HFFc6 (cell line): ENCODE measurements around the gene UGGT1. TPM values are rescaled to one million over a fixed set of nuclear protein-coding genes. Genes with fewer than 3 reads are reported as not detected.
"Not testable (repeated sequence)": the region's sequence is repeated elsewhere in the genome, so short reads cannot be mapped to it uniquely, and the experiment has no call there.

Experiments
- DNase-seq: peaks from one replicate; pipeline ENCODE4 v3.0.0-alpha.2; 2018
- H3K27ac Mint-ChIP-seq: 2 replicates; pipeline ENCODE4 v1.8.0; 2020; ENCODE audit warnings: mild to moderate bottlenecking, mixed read lengths
- H3K27me3 Mint-ChIP-seq: 2 replicates; pipeline ENCODE4 v1.8.0; 2021; ENCODE audit warnings: mild to moderate bottlenecking, moderate library complexity, mixed read lengths; ENCODE audit not compliant: insufficient read depth
- H3K36me3 Mint-ChIP-seq: 2 replicates; pipeline ENCODE4 v1.8.0; 2021; ENCODE audit warnings: low read depth, mixed read lengths
- H3K4me1 Mint-ChIP-seq: 2 replicates; pipeline ENCODE4 v1.8.0; 2020; ENCODE audit warnings: low read depth, mixed read lengths
- H3K4me3 Mint-ChIP-seq: 2 replicates; pipeline ENCODE4 v1.8.0; 2020; ENCODE audit warnings: mild to moderate bottlenecking, moderate library complexity, mixed read lengths
- H3K9me3 Mint-ChIP-seq: 2 replicates; pipeline ENCODE4 v1.8.0; 2020; ENCODE audit warnings: mild to moderate bottlenecking, mixed read lengths
- total RNA-seq, 6 experiments: library from RNA; stranded (reverse); fragmentation: NEBNext Ultra II Directional; extraction: Animal tissue kit (Norgen Biotek cat#: 25700); gene quantifications; 2 replicates in 1 of 6; 3 replicates in 5 of 6; pipeline ENCODE4 v1.2.3, GENCODE V29; 2021
- TF ChIP-seq, protein P1 (sequence below): fragments of 200-600 bp; sonication (generic); IDR thresholded peaks from 2 replicates; pipeline ENCODE4 v1.5.0; 2021; ENCODE audit warnings: antibody characterized with exemption, mild to moderate bottlenecking

The UGGT1 gene
- total RNA-seq, 6 experiments from 2014 or later: 60.8 to 74.5 (median 71.8) TPM

DNA sequence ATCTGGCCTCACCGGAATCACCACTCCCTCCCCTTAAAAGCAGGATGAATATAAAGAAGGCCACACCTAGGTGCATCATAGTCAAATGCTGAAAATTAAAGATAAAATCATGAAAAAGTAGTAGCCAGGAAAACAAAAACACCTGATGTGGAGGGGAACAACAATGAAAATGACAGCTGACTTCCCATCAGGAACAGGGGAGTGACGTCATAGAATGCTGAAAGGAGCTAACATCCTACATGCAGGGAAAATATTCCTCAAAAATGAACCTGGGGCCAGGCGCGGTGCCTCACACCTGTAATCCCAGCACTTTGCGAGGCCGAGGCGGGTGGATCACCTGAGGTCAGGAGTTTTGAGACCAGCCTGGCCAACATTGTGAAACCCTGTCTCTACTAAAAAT lies 108.1 kb downstream of the UGGT1 start:
- Mint-ChIP-seq H3K27me3 (peaks cover 3% of the 10 kb centered on the region), H3K27ac (no peak overlapping the region), H3K36me3 (peaks cover 7% of the 10 kb centered on the region; the same call in 1 of the 2 replicates), H3K9me3 (no peaks in the 10 kb centered on the region), H3K4me1 (peaks cover 9% of the 10 kb centered on the region), H3K4me3 (no peak overlapping the region)
- DNase-seq: no peak
- TF ChIP-seq, protein P1, sequence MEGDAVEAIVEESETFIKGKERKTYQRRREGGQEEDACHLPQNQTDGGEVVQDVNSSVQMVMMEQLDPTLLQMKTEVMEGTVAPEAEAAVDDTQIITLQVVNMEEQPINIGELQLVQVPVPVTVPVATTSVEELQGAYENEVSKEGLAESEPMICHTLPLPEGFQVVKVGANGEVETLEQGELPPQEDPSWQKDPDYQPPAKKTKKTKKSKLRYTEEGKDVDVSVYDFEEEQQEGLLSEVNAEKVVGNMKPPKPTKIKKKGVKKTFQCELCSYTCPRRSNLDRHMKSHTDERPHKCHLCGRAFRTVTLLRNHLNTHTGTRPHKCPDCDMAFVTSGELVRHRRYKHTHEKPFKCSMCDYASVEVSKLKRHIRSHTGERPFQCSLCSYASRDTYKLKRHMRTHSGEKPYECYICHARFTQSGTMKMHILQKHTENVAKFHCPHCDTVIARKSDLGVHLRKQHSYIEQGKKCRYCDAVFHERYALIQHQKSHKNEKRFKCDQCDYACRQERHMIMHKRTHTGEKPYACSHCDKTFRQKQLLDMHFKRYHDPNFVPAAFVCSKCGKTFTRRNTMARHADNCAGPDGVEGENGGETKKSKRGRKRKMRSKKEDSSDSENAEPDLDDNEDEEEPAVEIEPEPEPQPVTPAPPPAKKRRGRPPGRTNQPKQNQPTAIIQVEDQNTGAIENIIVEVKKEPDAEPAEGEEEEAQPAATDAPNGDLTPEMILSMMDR: no peak

DNA sequence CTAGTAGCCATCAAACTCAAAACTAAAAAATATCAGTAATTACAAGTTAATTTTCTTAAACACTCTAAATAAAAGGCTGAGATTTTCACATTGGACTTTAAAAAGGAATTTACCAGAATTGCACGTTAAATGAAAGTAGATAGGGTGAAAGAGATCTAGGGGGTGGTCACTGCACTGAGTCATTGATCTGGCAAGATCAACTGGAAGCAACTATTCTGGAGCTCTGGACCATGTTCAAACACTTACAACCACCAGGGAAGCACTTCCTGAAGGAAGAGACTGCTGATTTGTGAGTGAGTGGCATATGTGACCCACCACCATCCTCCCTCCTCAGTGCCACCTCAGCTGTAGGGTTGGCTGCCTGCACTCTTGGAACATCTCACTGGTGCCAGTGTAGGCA lies 111.8 kb downstream of the UGGT1 start:
- no peak overlapping the region for H3K27ac Mint-ChIP-seq
- H3K9me3 Mint-ChIP-seq: peaks cover 15% of the 10 kb centered on the region
- no peak overlapping the region for H3K4me3 Mint-ChIP-seq
- TF ChIP-seq, protein P1: no peak
- peaks cover 12% of the 10 kb centered on the region for H3K27me3 Mint-ChIP-seq
- H3K4me1 Mint-ChIP-seq: no peaks in the 10 kb centered on the region
- no peak for DNase-seq
- no peaks in the 10 kb centered on the region for H3K36me3 Mint-ChIP-seq

GRCh38 chr2:128206245-128206644 lies 115.2 kb downstream of the UGGT1 start:
- Mint-ChIP-seq H3K27me3 (peaks cover 12% of the 10 kb centered on the region), H3K27ac (no peak overlapping the region), H3K4me3 (no peak overlapping the region), H3K36me3 (no peaks in the 10 kb centered on the region), H3K9me3 (peaks cover 30% of the 10 kb centered on the region), H3K4me1 (no peaks in the 10 kb centered on the region)
- no peak for DNase-seq
- TF ChIP-seq, protein P1: no peak

GRCh38 chr2:128208023-128208422 lies 117.0 kb downstream of the UGGT1 start:
- no peaks in the 10 kb centered on the region for H3K4me1 Mint-ChIP-seq
- H3K4me3 Mint-ChIP-seq: no peak overlapping the region
- H3K27me3 Mint-ChIP-seq: peaks cover 13% of the 10 kb centered on the region
- TF ChIP-seq, protein P1: no peak
- DNase-seq: no peak
- peaks cover 30% of the 10 kb centered on the region for H3K9me3 Mint-ChIP-seq
- no peaks in the 10 kb centered on the region for H3K36me3 Mint-ChIP-seq
- H3K27ac Mint-ChIP-seq: no peak overlapping the region

DNA sequence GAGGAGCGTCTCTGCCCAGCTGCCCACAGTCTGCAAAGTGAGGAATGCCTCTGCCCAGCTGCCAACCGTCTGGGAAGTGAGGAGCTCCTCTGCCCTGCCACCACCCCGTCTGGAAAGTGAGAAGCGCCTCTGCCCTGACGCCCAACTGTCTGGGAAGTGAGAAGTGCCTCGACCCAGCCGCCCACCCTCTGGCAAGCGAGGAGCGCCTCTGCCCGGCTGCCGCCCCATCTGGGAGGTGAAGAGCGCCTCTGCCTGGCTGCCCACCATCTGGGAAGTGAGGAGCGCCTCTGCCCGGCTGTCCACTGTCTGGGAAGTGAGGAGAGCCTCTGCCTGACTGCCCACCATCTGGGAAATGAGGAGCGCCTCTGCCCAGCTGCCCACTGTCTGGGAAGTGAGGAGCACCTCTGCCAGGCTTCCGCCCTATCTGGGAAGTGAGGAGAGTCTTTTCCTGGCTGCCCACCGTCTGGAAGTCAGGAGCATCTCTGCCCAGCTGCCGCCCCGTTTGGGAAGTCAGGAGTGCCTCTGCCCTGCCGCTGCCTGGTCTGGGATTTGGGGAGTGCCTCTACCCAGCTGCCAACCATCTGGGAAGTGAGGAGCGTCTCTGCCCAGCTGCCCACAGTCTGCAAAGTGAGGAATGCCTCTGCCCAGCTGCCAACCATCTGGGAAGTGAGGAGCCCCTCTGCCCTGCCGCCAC lies 117.8 kb downstream of the UGGT1 start:
- H3K4me1 Mint-ChIP-seq, H3K27ac Mint-ChIP-seq, H3K4me3 Mint-ChIP-seq, H3K36me3 Mint-ChIP-seq, DNase-seq: not testable (repeated sequence)
- Mint-ChIP-seq H3K9me3 (peaks cover 30% of the 10 kb centered on the region), H3K27me3 (peaks cover 20% of the 10 kb centered on the region)

GRCh38 chr2:128214251-128214650 lies 123.3 kb downstream of the UGGT1 start:
- Mint-ChIP-seq H3K27me3 (peaks cover 17% of the 10 kb centered on the region), H3K4me1 (no peaks in the 10 kb centered on the region), H3K4me3 (no peak overlapping the region), H3K9me3 (peaks cover 4% of the 10 kb centered on the region; the same call in 1 of the 2 replicates), H3K36me3 (no peaks in the 10 kb centered on the region), H3K27ac (no peak overlapping the region)
- DNase-seq: no peak
- TF ChIP-seq, protein P1: no peak
